Memory B cell (primary cell): ENCODE results near the gene DHX30.
A peak's percentile ranks its signal among the peaks of the same experiment; 100 is the strongest.

ENCODE experiments used
- ATAC-seq: fragments of 150-1000 bp; cut with Tn5 transposase; 2 replicates; pipeline ENCODE4 v1.10.0; 2021; ENCODE audit warnings: low read depth, mild to moderate bottlenecking, moderate library complexity
- DNase-seq, 2 donors: peaks; one replicate each; pipeline ENCODE4 v3.0.0; 2022; ENCODE audit warnings: low spot score in 2 of 2
- H3K27ac Mint-ChIP-seq: one replicate; pipeline ENCODE4 v1.8.0; 2022; ENCODE audit warnings: mild to moderate bottlenecking, moderate library complexity, mixed read lengths
- H3K27me3 Mint-ChIP-seq: one replicate; pipeline ENCODE4 v1.8.0; 2022; ENCODE audit warnings: mixed read lengths
- H3K36me3 Mint-ChIP-seq: one replicate; pipeline ENCODE4 v1.8.0; 2022; ENCODE audit warnings: mild to moderate bottlenecking, mixed read lengths
- H3K4me1 Mint-ChIP-seq: one replicate; pipeline ENCODE4 v1.8.0; 2022; ENCODE audit warnings: mixed read lengths
- H3K4me3 Mint-ChIP-seq: one replicate; pipeline ENCODE4 v1.8.0; 2022; ENCODE audit warnings: mild to moderate bottlenecking, moderate library complexity, mixed read lengths
- H3K9me3 Mint-ChIP-seq: one replicate; pipeline ENCODE4 v1.8.0; 2022; ENCODE audit warnings: mixed read lengths

The DHX30 gene

DNA sequence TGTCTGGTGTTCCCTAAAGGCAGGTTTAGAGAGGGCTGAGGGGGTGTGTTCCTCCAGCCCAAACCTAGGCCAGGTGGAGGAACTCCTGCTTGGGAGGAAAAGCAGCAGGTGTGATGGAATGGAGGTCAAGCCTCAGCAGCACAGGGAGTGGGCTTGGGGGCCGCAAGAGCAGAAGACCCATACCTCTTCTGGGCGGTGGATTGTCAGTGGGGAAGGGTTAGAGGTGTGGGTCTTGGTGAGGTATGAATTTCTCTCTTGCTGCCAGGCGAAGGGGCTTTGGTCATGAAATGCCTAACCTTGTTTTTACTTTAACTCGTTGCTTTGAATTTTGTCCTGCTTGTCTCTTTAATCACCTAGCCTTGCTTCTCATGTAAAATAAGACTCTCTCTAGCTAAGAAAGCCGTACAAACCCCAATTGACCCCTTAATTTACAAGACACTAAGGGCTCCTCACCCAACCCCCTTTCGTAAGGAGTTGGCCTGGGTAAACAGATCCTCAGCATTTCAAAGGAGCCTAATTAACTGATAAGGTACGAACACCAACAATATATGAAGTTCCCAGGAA is 38.9 kb downstream of the DHX30 start:
- Mint-ChIP-seq H3K27me3 (no peaks in the 10 kb centered on the region), H3K36me3 (peaks cover 22% of the 10 kb centered on the region), H3K4me3 (no peak overlapping the region), H3K9me3 (no peaks in the 10 kb centered on the region), H3K27ac (no peak overlapping the region), H3K4me1 (peaks cover 7% of the 10 kb centered on the region)
- no peak for ATAC-seq
- no peak for DNase-seq

- no peak overlapping the region for H3K4me3 Mint-ChIP-seq
- no peak overlapping the region for H3K27ac Mint-ChIP-seq
- no peak for ATAC-seq
Measured at GRCh38 chr3:47846186-47846879, 43.4 kb downstream of the DHX30 start.

GRCh38 chr3:47846880-47847248 is 43.9 kb downstream of the DHX30 start:
- Mint-ChIP-seq H3K4me3 (no peak overlapping the region), H3K27me3 (no peaks in the 10 kb centered on the region), H3K27ac (no peak overlapping the region), H3K9me3 (no peaks in the 10 kb centered on the region), H3K4me1 (no peaks in the 10 kb centered on the region), H3K36me3 (peaks cover 20% of the 10 kb centered on the region)
- DNase-seq (no peak), ATAC-seq (no peak)

More at GRCh38 chr3:47846186-47846879, 43.4 kb downstream of the DHX30 start:
- Mint-ChIP-seq H3K27me3 (no peaks in the 10 kb centered on the region), H3K36me3 (peaks cover 23% of the 10 kb centered on the region), H3K4me1 (no peaks in the 10 kb centered on the region), H3K9me3 (no peaks in the 10 kb centered on the region)
- no peak for DNase-seq

GRCh38 chr3:47847260-47847659 is 44.3 kb downstream of the DHX30 start:
- Mint-ChIP-seq H3K9me3 (no peaks in the 10 kb centered on the region), H3K4me1 (no peaks in the 10 kb centered on the region), H3K27me3 (no peaks in the 10 kb centered on the region), H3K27ac (no peak overlapping the region), H3K36me3 (peaks cover 20% of the 10 kb centered on the region), H3K4me3 (no peak overlapping the region)
- no peak for DNase-seq
- ATAC-seq, result no peak

- Mint-ChIP-seq H3K9me3 (no peaks in the 10 kb centered on the region), H3K27me3 (no peaks in the 10 kb centered on the region), H3K4me1 (no peaks in the 10 kb centered on the region), H3K36me3 (peaks cover 22% of the 10 kb centered on the region), H3K4me3 (no peak overlapping the region), H3K27ac (no peak overlapping the region)
- DNase-seq (no peak), ATAC-seq (no peak)
Measured at GRCh38 chr3:47847801-47848518, 45.0 kb downstream of the DHX30 start.

- peaks cover 22% of the 10 kb centered on the region for H3K36me3 Mint-ChIP-seq
Measured at GRCh38 chr3:47848599-47849117, 45.7 kb downstream of the DHX30 start.

GRCh38 chr3:47849186-47849698 is 46.3 kb downstream of the DHX30 start:
- H3K36me3 Mint-ChIP-seq, result peaks cover 20% of the 10 kb centered on the region

More at GRCh38 chr3:47848599-47849117, 45.7 kb downstream of the DHX30 start:
- no peaks in the 10 kb centered on the region for H3K9me3 Mint-ChIP-seq
- no peaks in the 10 kb centered on the region for H3K4me1 Mint-ChIP-seq
- no peak overlapping the region for H3K27ac Mint-ChIP-seq
- no peak for DNase-seq
- H3K27me3 Mint-ChIP-seq, result no peaks in the 10 kb centered on the region
- no peak overlapping the region for H3K4me3 Mint-ChIP-seq
- ATAC-seq, result no peak

DNA sequence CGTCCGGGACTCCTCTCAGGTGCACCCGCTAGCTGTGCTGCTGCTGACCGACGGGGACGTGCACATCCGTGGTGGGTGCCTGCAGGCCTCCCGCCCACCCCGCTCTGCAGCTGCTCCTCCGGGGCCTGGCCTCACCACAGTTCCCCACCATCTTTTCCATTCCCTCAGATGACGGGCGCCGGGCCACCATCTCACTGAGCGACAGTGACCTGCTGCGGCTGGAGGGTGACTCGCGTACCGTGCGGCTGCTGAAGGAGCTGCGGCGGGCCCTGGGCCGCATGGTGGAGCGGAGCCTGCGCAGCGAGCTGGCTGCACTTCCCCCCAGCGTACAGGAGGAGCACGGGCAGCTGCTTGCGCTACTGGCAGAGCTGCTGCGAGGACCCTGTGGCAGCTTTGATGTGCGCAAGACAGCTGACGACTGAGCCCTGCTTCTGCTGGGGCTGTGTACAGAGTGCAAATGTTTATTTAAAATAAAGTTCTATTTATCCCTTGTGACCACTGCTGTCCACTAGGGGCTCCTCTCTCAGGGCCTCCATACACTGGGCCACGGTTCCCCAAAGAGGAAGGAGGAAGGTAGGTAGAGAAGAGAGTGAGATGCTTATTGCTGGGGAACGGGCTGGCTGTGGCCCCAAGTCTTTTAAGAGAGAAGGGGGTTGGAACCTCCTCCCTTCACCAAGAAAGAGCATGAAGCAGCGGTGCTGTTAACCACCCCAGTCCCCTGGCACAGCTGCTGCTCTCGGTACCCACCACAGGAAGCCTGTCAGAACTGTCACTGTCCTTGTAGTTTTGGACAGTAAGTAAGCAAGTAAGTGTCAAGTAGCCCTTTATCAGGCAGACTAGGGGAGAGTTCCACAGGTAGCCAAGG is 47.0 kb downstream of the DHX30 start:
- peaks cover 17% of the 10 kb centered on the region for H3K36me3 Mint-ChIP-seq
- no peaks in the 10 kb centered on the region for H3K27me3 Mint-ChIP-seq
- no peak overlapping the region for H3K4me3 Mint-ChIP-seq
- no peaks in the 10 kb centered on the region for H3K9me3 Mint-ChIP-seq
- H3K4me1 Mint-ChIP-seq, result no peaks in the 10 kb centered on the region
- peak overlapping the region; percentile 69 for H3K27ac Mint-ChIP-seq
- no peak for DNase-seq
- ATAC-seq, result peak; percentile 74

More at GRCh38 chr3:47849186-47849698, 46.3 kb downstream of the DHX30 start:
- H3K27ac Mint-ChIP-seq, result no peak overlapping the region
- no peaks in the 10 kb centered on the region for H3K9me3 Mint-ChIP-seq
- DNase-seq (no peak), ATAC-seq (no peak)
- no peaks in the 10 kb centered on the region for H3K27me3 Mint-ChIP-seq
- H3K4me3 Mint-ChIP-seq, result no peak overlapping the region
- H3K4me1 Mint-ChIP-seq, result no peaks in the 10 kb centered on the region

DNA sequence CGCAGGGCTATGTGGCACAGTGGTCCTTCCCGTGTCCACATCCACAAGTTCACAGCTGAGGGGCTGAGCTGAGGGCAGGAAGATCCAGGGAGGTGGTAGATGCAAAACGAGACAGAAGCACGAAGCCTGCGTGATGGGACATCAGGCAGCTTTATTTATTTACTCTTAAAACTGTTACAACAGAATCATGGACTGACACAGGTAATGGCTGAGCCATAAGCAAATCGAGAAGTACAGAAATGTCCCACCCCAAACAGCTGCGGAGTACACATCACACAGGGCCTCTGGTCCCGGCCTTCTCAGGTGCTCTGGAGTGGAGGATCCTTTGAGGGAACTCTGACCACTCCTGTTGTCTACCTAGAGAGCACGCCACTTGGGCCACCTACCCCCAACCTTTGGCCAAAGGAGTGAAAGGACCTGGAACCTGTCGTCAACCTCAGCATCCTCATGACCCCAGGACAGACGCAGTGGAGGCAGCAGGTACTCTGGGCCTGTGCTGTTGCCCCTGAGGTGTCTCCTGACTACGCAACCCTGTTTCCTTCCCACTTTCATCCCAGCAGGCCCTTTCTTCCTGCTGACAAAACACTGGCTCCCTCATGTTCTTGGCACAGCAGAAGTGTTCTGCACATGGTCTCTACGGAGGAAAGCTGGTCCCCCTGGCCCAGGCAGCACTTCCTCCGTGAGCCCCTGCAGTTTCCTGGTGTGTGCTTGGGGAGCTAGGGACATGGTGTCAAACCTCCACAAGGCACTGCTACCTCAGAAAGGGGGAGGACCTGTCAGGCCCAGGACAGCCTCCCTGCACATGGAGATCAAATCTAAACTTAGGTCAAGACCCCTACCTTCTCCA is 47.8 kb downstream of the DHX30 start:
- H3K27ac Mint-ChIP-seq, result peak overlapping the region; percentile 69
- no peaks in the 10 kb centered on the region for H3K9me3 Mint-ChIP-seq

GRCh38 chr3:47851888-47852603 is 49.1 kb downstream of the DHX30 start:
- Mint-ChIP-seq H3K27me3 (no peaks in the 10 kb centered on the region), H3K27ac (peak overlapping the region; percentile 69), H3K9me3 (no peaks in the 10 kb centered on the region), H3K36me3 (peaks cover 21% of the 10 kb centered on the region), H3K4me1 (no peaks in the 10 kb centered on the region), H3K4me3 (no peak overlapping the region)
- DNase-seq (no peak), ATAC-seq (no peak)

More for the DNA sequence above, 47.8 kb downstream of the DHX30 start:
- Mint-ChIP-seq H3K36me3 (peaks cover 20% of the 10 kb centered on the region), H3K4me1 (no peaks in the 10 kb centered on the region), H3K27me3 (no peaks in the 10 kb centered on the region), H3K4me3 (no peak overlapping the region)
- ATAC-seq (no peak), DNase-seq (no peak)

GRCh38 chr3:47852604-47853602 is 50.0 kb downstream of the DHX30 start:
- no peaks in the 10 kb centered on the region for H3K9me3 Mint-ChIP-seq
- H3K4me3 Mint-ChIP-seq, result no peak overlapping the region
- no peaks in the 10 kb centered on the region for H3K4me1 Mint-ChIP-seq
- no peaks in the 10 kb centered on the region for H3K27me3 Mint-ChIP-seq
- DNase-seq (no peak), ATAC-seq (no peak)
- peaks cover 25% of the 10 kb centered on the region for H3K36me3 Mint-ChIP-seq
- peak overlapping the region; percentile 45 for H3K27ac Mint-ChIP-seq
